ENCODE measurements around the gene GPR84. TPM values are rescaled to one million over a fixed set of nuclear protein-coding genes. Genes with fewer than 3 reads are reported as not detected.

Gene GPR84
- total RNA-seq, 3 donors from 2014 or later: 0.60 to 1.7 TPM; not detected in 1

- no peaks in the 10 kb centered on the region for H3K36me3 ChIP-seq (ENCODE audit: low read depth)
- no peak for TF ChIP-seq CTCF (IDR thresholded peaks at IDR 0.05)
- peak; percentile 56 to 74 (median 66) for DNase-seq
- intact Hi-C loops (cut with DNase I, micrococcal nuclease): no loop called here
- H3K4me1 ChIP-seq (ENCODE audit: low read depth): peaks cover 6% of the 10 kb centered on the region
- H3K9me3 ChIP-seq: no peaks in the 10 kb centered on the region
- peak; percentile 66 for ATAC-seq
- no peak overlapping the region for H3K4me3 ChIP-seq
These were observed 26.6 kb upstream of the GPR84 start for GRCh38 chr12:54390668-54391551.

- Histone ChIP-seq H3K9me3 (no peaks in the 10 kb centered on the region), H3K4me1 (ENCODE audit: low read depth) (peaks cover 6% of the 10 kb centered on the region), H3K4me3 (no peak overlapping the region), H3K36me3 (ENCODE audit: low read depth) (no peaks in the 10 kb centered on the region)
- no peak for ATAC-seq
- no peak for TF ChIP-seq CTCF (IDR thresholded peaks at IDR 0.05)
- intact Hi-C loops (cut with DNase I, micrococcal nuclease): no loop called here
- DNase-seq: no peak
These were observed 25.9 kb upstream of the GPR84 start for GRCh38 chr12:54390176-54390667.

GRCh38 chr12:54389607-54390175 is 25.4 kb upstream of the GPR84 start:
- H3K9me3 ChIP-seq: no peaks in the 10 kb centered on the region
- no peak for DNase-seq
- H3K4me3 ChIP-seq: no peak overlapping the region
- no peak for ATAC-seq
- intact Hi-C loops (cut with DNase I, micrococcal nuclease): no loop called here
- TF ChIP-seq CTCF (IDR thresholded peaks at IDR 0.05): no peak
- peaks cover 6% of the 10 kb centered on the region for H3K4me1 ChIP-seq (ENCODE audit: low read depth)
- H3K36me3 ChIP-seq (ENCODE audit: low read depth): no peaks in the 10 kb centered on the region

- H3K4me3 ChIP-seq: no peak overlapping the region
- H3K9me3 ChIP-seq: no peaks in the 10 kb centered on the region
- intact Hi-C loops (cut with DNase I, micrococcal nuclease): no loop called here
- peaks cover 6% of the 10 kb centered on the region for H3K4me1 ChIP-seq (ENCODE audit: low read depth)
- TF ChIP-seq CTCF (IDR thresholded peaks at IDR 0.05): no peak
- no peak for DNase-seq
- ATAC-seq: no peak
- H3K36me3 ChIP-seq (ENCODE audit: low read depth): no peaks in the 10 kb centered on the region
These were observed 24.8 kb upstream of the GPR84 start for GRCh38 chr12:54389134-54389508.

- intact Hi-C loops (cut with DNase I, micrococcal nuclease): no loop called here
- H3K4me1 ChIP-seq (ENCODE audit: low read depth): peaks cover 6% of the 10 kb centered on the region
- no peak for TF ChIP-seq CTCF (IDR thresholded peaks at IDR 0.05)
These were observed 24.2 kb upstream of the GPR84 start for GRCh38 chr12:54388237-54389133.

More at GRCh38 chr12:54388237-54389133, 24.2 kb upstream of the GPR84 start:
- Histone ChIP-seq H3K36me3 (ENCODE audit: low read depth) (no peaks in the 10 kb centered on the region), H3K4me3 (no peak overlapping the region), H3K9me3 (no peaks in the 10 kb centered on the region)
- DNase-seq (no peak), ATAC-seq (no peak)

All from mucosa of descending colon (tissue), 3 donors.